HepG2 (cell line): ENCODE data around the gene SLC4A2. TPM values are rescaled to one million over a fixed set of nuclear protein-coding genes. Genes with fewer than 3 reads are reported as not detected.

Source experiments
- AHDC1 ChIP-seq: sonication (generic); formaldehyde crosslinking; IDR thresholded peaks from 2 replicates; pipeline ENCODE4 v1.5.1; 2020; ENCODE audit warnings: mild to moderate bottlenecking, missing genetic modification reagents, borderline replicate concordance
- AHR ChIP-seq: IDR thresholded peaks from 2 replicates; pipeline ENCODE4 v1.6.1; 2018; ENCODE audit warnings: missing genetic modification reagents, missing compliant biosample characterization
- DDIT3 ChIP-seq: sonication (generic); formaldehyde crosslinking; IDR thresholded peaks from 2 replicates; pipeline ENCODE4 v1.4.0; 2020; ENCODE audit warnings: mild to moderate bottlenecking, missing genetic modification reagents
- DZIP1 ChIP-seq: sonication (generic); formaldehyde crosslinking; IDR thresholded peaks from 2 replicates; pipeline ENCODE4 v1.5.0; 2020; ENCODE audit warnings: mild to moderate bottlenecking, missing genetic modification reagents
- HES4 ChIP-seq: sonication (generic); formaldehyde crosslinking; IDR thresholded peaks from 2 replicates; pipeline ENCODE4 v1.9.0; 2021; ENCODE audit warnings: mild to moderate bottlenecking, missing genetic modification reagents, borderline replicate concordance
- MIER2 ChIP-seq: IDR thresholded peaks from 2 replicates; pipeline ENCODE4 v1.6.1; 2016; ENCODE audit warnings: missing biosample characterization, missing genetic modification reagents
- MXI1 ChIP-seq: IDR thresholded peaks from 3 replicates; pipeline ENCODE4 v1.6.1; 2012; ENCODE audit warnings: low read depth, low read length, inconsistent platforms, borderline replicate concordance
- STAT6 ChIP-seq: sonication (generic); formaldehyde crosslinking; IDR thresholded peaks from 2 replicates; pipeline ENCODE4 v1.4.0; 2020; ENCODE audit warnings: missing genetic modification reagents, mild to moderate bottlenecking, borderline replicate concordance
- TRAFD1 ChIP-seq: sonication (generic); formaldehyde crosslinking; IDR thresholded peaks from 2 replicates; pipeline ENCODE4 v1.5.1; 2020; ENCODE audit warnings: missing genetic modification reagents, mild to moderate bottlenecking, borderline replicate concordance
- ZMAT5 ChIP-seq: sonication (generic); formaldehyde crosslinking; IDR thresholded peaks from 2 replicates; pipeline ENCODE4 v1.5.0; 2020; ENCODE audit warnings: mild to moderate bottlenecking, low read depth, missing genetic modification reagents, borderline replicate concordance
- ZNF549 ChIP-seq: sonication (generic); formaldehyde crosslinking; IDR thresholded peaks from 2 replicates; pipeline ENCODE4 v1.5.0; 2020; ENCODE audit warnings: missing genetic modification reagents
- ZNF75D ChIP-seq: sonication (generic); formaldehyde crosslinking; IDR thresholded peaks from 2 replicates; pipeline ENCODE4 v1.8.1; 2023; ENCODE audit warnings: missing genetic modification reagents, mild to moderate bottlenecking, borderline replicate concordance
- polyA plus RNA-seq, 8 experiments: library from polyadenylated mRNA; depleted of rRNA in 3 of 8; stranded (reverse) in 7 of 8; unstranded in 1 of 8; fragments of >200 nt; fragmentation: Illumina TruSeq in 4 of 8; extraction: Trizol in 4 of 8; gene quantifications; 2 replicates each; pipeline versions ENCODE4 v1.2.1 to v1.2.3, GENCODE V29; 2011 to 2016; ENCODE audit warnings: low read depth in 4 of 8, missing spikeins in 1 of 8, mixed read lengths in 1 of 8; ENCODE audit not compliant: insufficient read depth in 1 of 8
- total RNA-seq, 5 experiments: library from RNA; depleted of rRNA; stranded (reverse); fragments of >200 nt; fragmentation: Illumina TruSeq; extraction: Trizol; gene quantifications; 2 replicates each; pipeline ENCODE4 v1.2.3, GENCODE V29; 2016; ENCODE audit warnings: low read depth in 1 of 5

Gene SLC4A2
- total and polyA plus RNA-seq, 2 of the 13 experiments (the other 11 are each of a cell fraction or from before 2014, with no cell fraction given) = 51.9 to 73.4 TPM

GRCh38 chr7:151081170-151082101 is 22.0 kb downstream of the SLC4A2 start (continued):
- TF ChIP-seq TRAFD1 = no peak
- no peak for TF ChIP-seq AHR (CRISPR knock-in tag)
- TF ChIP-seq ZNF549 = no peak
- TF ChIP-seq AHDC1 = no peak
- TF ChIP-seq MXI1 = no peak
- no peak for TF ChIP-seq ZMAT5 (CRISPR knock-in tag)
- TF ChIP-seq MIER2 (CRISPR knock-in tag) = no peak
- no peak for TF ChIP-seq HES4 (CRISPR knock-in tag)
- TF ChIP-seq DDIT3 (CRISPR knock-in tag) = no peak
- no peak for TF ChIP-seq DZIP1 (CRISPR knock-in tag)
- TF ChIP-seq ZNF75D = no peak
- TF ChIP-seq STAT6 (CRISPR knock-in tag) = no peak
